H1 (cell line): ENCODE measurements around the gene RIPK4. TPM values are rescaled to one million over a fixed set of nuclear protein-coding genes. Genes with fewer than 3 reads are reported as not detected.

Source experiments
- CTCF ChIA-PET: fragments of 300-600 bp; sonication (Branson Sonifier 250); formaldehyde crosslinking; loops from one replicate; lab custom pipeline; 2021; ENCODE audit not compliant: partially characterized antibody; lab: Charles Lee
- POLR2A ChIA-PET: fragments of 300-600 bp; sonication (Branson Sonifier 250); formaldehyde crosslinking; loops from one replicate; lab custom pipeline; 2021; ENCODE audit warnings: inconsistent platforms; ENCODE audit not compliant: partially characterized antibody; lab: Charles Lee
- DNase-seq, 2 experiments: peaks; one replicate each; pipeline versions ENCODE4 v3.0.0 to v3.0.0-alpha.2; 2010 to 2022; ENCODE audit warnings: low spot score in 2 of 2, low read depth in 1 of 2, mixed read lengths in 1 of 2
- FAIRE-seq: peaks from 2 replicates; lab custom pipeline; 2011; peaks lifted over from hg19 to GRCh38; lab: Jason Lieb, UNC
- H2AFZ ChIP-seq: 2 replicates; pipeline ENCODE4 v1.8.1; 2012; ENCODE audit warnings: low read length, inconsistent platforms
- H2AK5ac ChIP-seq: 2 replicates; pipeline ENCODE4 v1.6.1; 2013; ENCODE audit warnings: low read depth, low read length
- H2BK120ac ChIP-seq: replicated peaks from 2 replicates; pipeline ENCODE3; 2013; ENCODE audit warnings: low read depth, low read length, inconsistent platforms
- H2BK12ac ChIP-seq: 2 replicates; pipeline ENCODE4 v1.6.1; 2013; ENCODE audit warnings: low read depth, low read length
- H2BK15ac ChIP-seq: 2 replicates; pipeline ENCODE4 v1.6.1; 2013; ENCODE audit warnings: low read length
- H2BK20ac ChIP-seq: 2 replicates; pipeline ENCODE4 v1.6.1; 2013; ENCODE audit warnings: low read length
- H2BK5ac ChIP-seq: 2 replicates; pipeline ENCODE4 v1.6.1; 2013; ENCODE audit warnings: low read depth, low read length
- H3K14ac ChIP-seq: 2 replicates; pipeline ENCODE4 v1.6.1; 2013; ENCODE audit warnings: inconsistent platforms; ENCODE audit not compliant: insufficient read length
- H3K18ac ChIP-seq: 2 replicates; pipeline ENCODE4 v1.6.1; 2013; ENCODE audit warnings: low read length; ENCODE audit errors: extremely low read depth
- H3K23ac ChIP-seq: 2 replicates; pipeline ENCODE4 v1.6.1; 2013; ENCODE audit warnings: inconsistent platforms; ENCODE audit not compliant: insufficient read length
- H3K23me2 ChIP-seq: 2 replicates; pipeline ENCODE4 v1.6.1; 2013; ENCODE audit warnings: low read depth, low read length
- H3K27ac ChIP-seq: 2 replicates; pipeline ENCODE4 v1.6.1; 2011; ENCODE audit warnings: low read depth, low read length, inconsistent platforms
- H3K27me3 ChIP-seq, 4 experiments: replicated peaks in 1 of 4; 1 replicate in 1 of 4; 2 replicates in 3 of 4; pipeline versions ENCODE4 v1.6.1 to v1.8.1; 2011 to 2013; ENCODE audit warnings: low read length in 3 of 4, mild to moderate bottlenecking in 3 of 4, inconsistent platforms in 2 of 4, mixed read lengths in 2 of 4, moderate library complexity in 1 of 4; ENCODE audit not compliant: control insufficient read depth in 3 of 4, insufficient read depth in 3 of 4; ENCODE audit errors: extremely low read depth in 1 of 4
- H3K36me3 ChIP-seq, 4 experiments: 2 replicates each; pipeline versions ENCODE4 v1.6.1 to v1.8.1; 2011 to 2013; ENCODE audit warnings: mild to moderate bottlenecking in 4 of 4, low read length in 3 of 4, moderate library complexity in 2 of 4, control low read depth in 1 of 4, inconsistent platforms in 1 of 4; ENCODE audit not compliant: insufficient read depth in 4 of 4, control insufficient read depth in 2 of 4
- H3K4ac ChIP-seq: replicated peaks from 2 replicates; pipeline ENCODE3; 2013; ENCODE audit warnings: low read length, low read depth, mixed read lengths, inconsistent platforms; ENCODE audit not compliant: insufficient read length
- H3K4me1 ChIP-seq, 4 experiments: replicated peaks in 1 of 4; 1 replicate in 1 of 4; 2 replicates in 3 of 4; pipeline versions ENCODE4 v1.6.1 to v1.8.1; 2011 to 2013; ENCODE audit warnings: low read length in 3 of 4, inconsistent platforms in 2 of 4, mixed read lengths in 1 of 4; ENCODE audit not compliant: insufficient read depth in 4 of 4, control insufficient read depth in 3 of 4
- H3K4me2 ChIP-seq, 2 experiments: 2 replicates each; pipeline versions ENCODE4 v1.6.1 to v1.8.1; 2011 to 2013; ENCODE audit warnings: low read depth in 2 of 2, low read length in 2 of 2, control low read depth in 1 of 2, inconsistent platforms in 1 of 2, mild to moderate bottlenecking in 1 of 2; ENCODE audit not compliant: insufficient read depth in 1 of 2
- H3K4me3 ChIP-seq, 4 experiments: fragments of 200-600, 300-600 bp in 1 of 4; sonication (generic), shearing (Covaris generic), sonication (Bioruptor Twin) in 1 of 4; 2 replicates each; pipeline versions ENCODE4 v1.5.1 to v1.8.1; 2011 to 2016; ENCODE audit warnings: low read length in 4 of 4, low read depth in 3 of 4, control low read depth in 2 of 4, inconsistent platforms in 2 of 4, mild to moderate bottlenecking in 2 of 4, mixed read lengths in 1 of 4, moderate library complexity in 1 of 4; ENCODE audit not compliant: insufficient read depth in 2 of 4; ENCODE audit errors: extremely low read depth in 1 of 4
- H3K56ac ChIP-seq: replicated peaks from 2 replicates; pipeline ENCODE3; 2013; ENCODE audit warnings: low read depth, mild to moderate bottlenecking, mixed read lengths, low read length, inconsistent platforms; ENCODE audit not compliant: insufficient read length
- H3K79me1 ChIP-seq: 2 replicates; pipeline ENCODE4 v1.6.1; 2013; ENCODE audit warnings: low read depth, low read length, control low read depth
- H3K79me2 ChIP-seq, 2 experiments: 2 replicates each; pipeline versions ENCODE4 v1.6.1 to v1.8.1; 2012 to 2013; ENCODE audit warnings: low read length in 2 of 2, mild to moderate bottlenecking in 2 of 2, inconsistent platforms in 1 of 2; ENCODE audit not compliant: insufficient read depth in 2 of 2, control insufficient read depth in 1 of 2
- H3K9ac ChIP-seq, 4 experiments: replicated peaks in 1 of 4; 1 replicate in 1 of 4; 2 replicates in 3 of 4; pipeline versions ENCODE4 v1.6.1 to v1.8.1; 2011 to 2013; ENCODE audit warnings: low read depth in 3 of 4, low read length in 3 of 4, control low read depth in 2 of 4, mild to moderate bottlenecking in 2 of 4, moderate library complexity in 2 of 4, inconsistent platforms in 1 of 4; ENCODE audit errors: extremely low read depth in 1 of 4
- H3K9me3 ChIP-seq, 2 experiments: 2 replicates each; pipeline versions ENCODE4 v1.6.1 to v1.8.1; 2012 to 2013; ENCODE audit warnings: mild to moderate bottlenecking in 2 of 2, moderate library complexity in 2 of 2, control low read depth in 1 of 2, inconsistent platforms in 1 of 2, low read depth in 1 of 2, low read length in 1 of 2, mixed read lengths in 1 of 2; ENCODE audit not compliant: insufficient read depth in 2 of 2
- H4K20me1 ChIP-seq, 2 experiments: replicated peaks in 1 of 2; 2 replicates each; pipeline versions ENCODE3 to v1.8.1; 2011 to 2013; ENCODE audit warnings: inconsistent platforms in 2 of 2, low read length in 2 of 2, mild to moderate bottlenecking in 1 of 2; ENCODE audit not compliant: insufficient read depth in 2 of 2, control insufficient read depth in 1 of 2
- H4K5ac ChIP-seq: 2 replicates; pipeline ENCODE4 v1.6.1; 2013; ENCODE audit warnings: low read length, low read depth, mixed read lengths, inconsistent platforms; ENCODE audit not compliant: insufficient read length
- H4K8ac ChIP-seq: 2 replicates; pipeline ENCODE4 v1.8.0; 2013; ENCODE audit warnings: mild to moderate bottlenecking, moderate library complexity, low read length, inconsistent platforms; ENCODE audit not compliant: insufficient read depth; ENCODE audit errors: extremely low read depth
- H4K91ac ChIP-seq: replicated peaks from 2 replicates; pipeline ENCODE3; 2013; ENCODE audit warnings: low read length, mixed read lengths, inconsistent platforms; ENCODE audit not compliant: insufficient read length
- ASH2L ChIP-seq: fragments of 200-600, 300-600 bp; sonication (generic); IDR thresholded peaks from one replicate; pipeline ENCODE4 v1.7.1; 2017; ENCODE audit warnings: low read length
- ATF2 ChIP-seq: IDR thresholded peaks from 2 replicates; pipeline ENCODE4 v1.6.1; 2012; ENCODE audit warnings: low read length, inconsistent platforms
- CTBP2 ChIP-seq: IDR thresholded peaks from 2 replicates; pipeline ENCODE4 v1.7.0; 2011; ENCODE audit warnings: borderline replicate concordance, mild to moderate bottlenecking, moderate library complexity, mixed read lengths, low read length; ENCODE audit not compliant: insufficient read depth, insufficient read length
- KDM1A ChIP-seq: fragments of 200-600, 300-600 bp; sonication (generic); IDR thresholded peaks from 2 replicates; pipeline ENCODE4 v1.7.1; 2016; ENCODE audit warnings: mild to moderate bottlenecking, low read length, borderline replicate concordance
- KDM5A ChIP-seq: fragments of 200-600 bp; IDR thresholded peaks from 2 replicates; pipeline ENCODE4 v1.7.1; 2012; ENCODE audit warnings: mild to moderate bottlenecking, low read length, inconsistent platforms, mixed read lengths
- NRF1 ChIP-seq: IDR thresholded peaks from 2 replicates; pipeline ENCODE4 v1.6.1; 2011; ENCODE audit warnings: mild to moderate bottlenecking, low read depth, low read length, improper control_type of control experiment
- PHF8 ChIP-seq: fragments of 200-600 bp; sonication (generic); conservative IDR thresholded peaks from 2 replicates; pipeline ENCODE4 v1.7.1; 2012; ENCODE audit warnings: low read depth, mild to moderate bottlenecking, inconsistent platforms, low read length, moderate library complexity
- POLR2AphosphoS5 ChIP-seq: IDR thresholded peaks from 2 replicates; pipeline ENCODE4 v1.6.1; 2011; ENCODE audit warnings: low read depth, low read length
- SIRT6 ChIP-seq: IDR thresholded peaks from one replicate; pipeline ENCODE4 v1.7.1; 2012; ENCODE audit warnings: low read length, inconsistent platforms
- TBP ChIP-seq: IDR thresholded peaks from 2 replicates; pipeline ENCODE4 v1.6.1; 2011; ENCODE audit warnings: low read depth, low read length, improper control_type of control experiment
- YY1 ChIP-seq: IDR thresholded peaks from 2 replicates; pipeline ENCODE4 v1.6.1; 2011; ENCODE audit warnings: low read depth, mild to moderate bottlenecking, low read length
- WGBS, 2 experiments: shearing (Covaris generic) in 1 of 2; methylation state at CpG; one replicate each; pipeline versions ENCODE4 v1.1.6 to v1.1.7; 2013 to 2015; ENCODE audit warnings: low lambda C conversion rate in 2 of 2, mixed read lengths in 2 of 2, inconsistent platforms in 1 of 2, low coverage in 1 of 2, missing lambda C conversion rate in 1 of 2; ENCODE audit not compliant: insufficient replicate concordance in 2 of 2, insufficient coverage in 1 of 2, insufficient read length in 1 of 2; ENCODE audit errors: extremely low coverage in 1 of 2, missing lambda C conversion rate in 1 of 2; 5-methylcytosine and 5-hydroxymethylcytosine counted together
- polyA plus RNA-seq, 7 experiments: library from polyadenylated mRNA; depleted of rRNA in 3 of 7; stranded (reverse) in 5 of 7; unstranded in 2 of 7; fragments of >200 nt in 5 of 7; fragments of 200-250 nt in 2 of 7; gene quantifications; 1 replicate in 5 of 7; 2 replicates in 1 of 7; 4 replicates in 1 of 7; pipeline versions ENCODE4 v1.2.1 to v1.2.3, GENCODE V29; 2011 to 2013; ENCODE audit warnings: missing spikeins in 2 of 7, mixed read lengths in 2 of 7
- total RNA-seq: library from RNA; stranded (reverse); fragmentation: NEBNext Ultra II Directional; extraction: Animal tissue kit (Norgen Biotek cat#: 25700); gene quantifications from 2 replicates; pipeline ENCODE4 v1.2.1, GENCODE V29; 2021

RIPK4 gene
- total and polyA plus RNA-seq, 2 of the 8 experiments (the other 6 are each of a cell fraction or from before 2014, with no cell fraction given) = 2.7 to 5.6 TPM

- Histone ChIP-seq H4K5ac (no peak overlapping the region), H3K4me3 (no peak overlapping the region), H2BK120ac (no peak overlapping the region), H3K23me2 (no peaks in the 10 kb centered on the region), H3K36me3 (peaks cover 6 to 24% (median 12%) of the 10 kb centered on the region in 4 experiments; a peak in 6 of 8 replicates), H4K8ac (no peak overlapping the region), H2BK20ac (no peak overlapping the region), H3K4me2 (no peak overlapping the region), H3K9me3 (peaks cover 15 to 20% of the 10 kb centered on the region in 2 experiments), H4K91ac (no peak overlapping the region), H3K56ac (no peak overlapping the region), H2AK5ac (no peak overlapping the region), H2BK15ac (no peak overlapping the region), H3K27me3 (no peaks in the 10 kb centered on the region), H2BK5ac (no peak overlapping the region), H2AFZ (no peak overlapping the region), H3K18ac (no peak overlapping the region), H4K20me1 (peaks cover 0 to 4% of the 10 kb centered on the region in 2 experiments), H3K4me1 (peaks cover 0 to 4% (median under 1%) of the 10 kb centered on the region in 4 experiments; a peak in 2 of 7 replicates), H3K79me1 (no peaks in the 10 kb centered on the region), H3K27ac (no peak overlapping the region), H3K79me2 (no peaks in the 10 kb centered on the region), H3K23ac (no peak overlapping the region), H3K9ac (no peak overlapping the region), H2BK12ac (0 out of 2 replicates have a peak overlapping the region, but pooled peaks have one; percentile 27), H3K4ac (no peak overlapping the region), H3K14ac (no peak overlapping the region)
- FAIRE-seq = no peak
- CTCF ChIA-PET = interaction anchor here (0.6 to 2.3 kb wide), 4 partner anchors 9 to 129 kb away, joined by 3 to 8 read pairs (median 4); no protein-coding TSS in a partner anchor
- 85% methylated on average over 54 of the region's 55 CpGs; no CpG with 5 or more reads in 1 of the 2 experiments for WGBS, 2 experiments
- POLR2A ChIA-PET = no interaction called here
- no peak for DNase-seq
- no peak for TF ChIP-seq KDM1A
- no peak for TF ChIP-seq KDM5A
- no peak for TF ChIP-seq ASH2L
- TF ChIP-seq ATF2 = no peak
- TF ChIP-seq TBP = no peak
- no peak for TF ChIP-seq SIRT6
- TF ChIP-seq YY1 = no peak
- no peak for TF ChIP-seq CTBP2
- no peak for TF ChIP-seq PHF8
- TF ChIP-seq NRF1 = no peak
- TF ChIP-seq POLR2AphosphoS5 = no peak
These were observed 25.4 kb downstream of the RIPK4 start for GRCh38 chr21:41741253-41742072.
